Skin epidermis (tissue), 12 donors: ENCODE results near the gene TCFL5.

Source experiments
- H3K27ac ChIP-seq, 21 experiments: fragments of 200-600 bp; sonication (generic) in 11 of 21; one replicate each; pipeline ENCODE4 v1.5.0; 2020; ENCODE audit warnings: mild to moderate bottlenecking in 3 of 21, inconsistent platforms in 2 of 21, moderate library complexity in 2 of 21
- H3K4me3 ChIP-seq, 7 experiments: fragments of 200-600 bp; sonication (generic) in 2 of 7; one replicate each; pipeline ENCODE4 v1.5.0; 2020; ENCODE audit warnings: inconsistent platforms in 2 of 7, mild to moderate bottlenecking in 2 of 7, moderate library complexity in 1 of 7

The TCFL5 gene

GRCh38 chr20:62898093-62898964, 36.7 kb upstream of the TCFL5 start:
- H3K27ac ChIP-seq = no peak overlapping the region

DNA sequence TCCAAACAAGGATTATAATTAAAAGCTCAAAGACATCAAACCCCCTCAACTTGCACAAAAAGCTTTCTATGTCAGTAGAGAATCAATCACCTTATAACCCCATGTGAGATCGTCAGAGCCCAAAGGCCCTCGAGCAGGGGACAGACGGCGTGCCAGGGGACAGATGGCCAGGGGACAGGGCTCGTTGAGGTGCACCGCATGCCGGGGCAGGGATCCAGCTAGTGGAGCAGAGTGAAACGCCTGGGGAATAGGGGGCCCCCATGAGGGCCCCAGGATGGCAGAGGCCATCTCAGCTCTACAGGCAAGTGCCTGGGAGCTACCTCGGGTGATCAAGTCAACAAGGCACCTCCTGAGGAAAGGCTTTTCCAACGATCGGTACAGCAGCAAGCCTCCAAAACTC, 36.0 kb upstream of the TCFL5 start:
- no peak overlapping the region for H3K27ac ChIP-seq
- no peak overlapping the region for H3K4me3 ChIP-seq

More at GRCh38 chr20:62898093-62898964, 36.7 kb upstream of the TCFL5 start:
- H3K4me3 ChIP-seq = no peak overlapping the region

GRCh38 chr20:62896526-62896925, 34.9 kb upstream of the TCFL5 start:
- no peak overlapping the region for H3K27ac ChIP-seq

GRCh38 chr20:62895539-62895938, 33.9 kb upstream of the TCFL5 start:
- Histone ChIP-seq H3K27ac (no peak overlapping the region), H3K4me3 (no peak overlapping the region)

More at GRCh38 chr20:62896526-62896925, 34.9 kb upstream of the TCFL5 start:
- H3K4me3 ChIP-seq = no peak overlapping the region

GRCh38 chr20:62894261-62894660, 32.6 kb upstream of the TCFL5 start:
- H3K4me3 ChIP-seq = no peak overlapping the region
- H3K27ac ChIP-seq = no peak overlapping the region

GRCh38 chr20:62893700-62894099, 32.1 kb upstream of the TCFL5 start:
- Histone ChIP-seq H3K27ac (no peak overlapping the region), H3K4me3 (no peak overlapping the region)

GRCh38 chr20:62892348-62893304, 31.0 kb upstream of the TCFL5 start:
- H3K4me3 ChIP-seq = no peak overlapping the region
- no peak overlapping the region for H3K27ac ChIP-seq

DNA sequence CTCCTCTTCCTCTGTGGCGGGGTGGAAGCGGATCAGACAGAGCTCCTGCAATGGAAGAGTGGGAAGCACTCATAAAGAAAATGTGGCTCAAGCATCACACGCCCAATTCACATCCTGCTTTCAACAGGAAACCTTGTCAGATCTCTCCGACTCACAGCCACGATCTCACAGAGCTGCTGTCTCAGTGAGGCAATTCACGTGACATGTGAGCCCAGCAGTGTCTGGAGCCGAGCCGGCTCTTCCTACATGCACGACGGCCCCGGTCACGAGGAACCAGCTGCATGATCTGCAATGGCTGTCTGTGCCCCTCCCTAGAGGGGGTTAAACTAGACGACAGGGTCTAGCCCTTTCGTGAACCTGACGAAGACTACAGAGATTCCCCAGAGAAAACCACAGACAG, 29.5 kb upstream of the TCFL5 start:
- Histone ChIP-seq H3K27ac (no peak overlapping the region), H3K4me3 (no peak overlapping the region)

DNA sequence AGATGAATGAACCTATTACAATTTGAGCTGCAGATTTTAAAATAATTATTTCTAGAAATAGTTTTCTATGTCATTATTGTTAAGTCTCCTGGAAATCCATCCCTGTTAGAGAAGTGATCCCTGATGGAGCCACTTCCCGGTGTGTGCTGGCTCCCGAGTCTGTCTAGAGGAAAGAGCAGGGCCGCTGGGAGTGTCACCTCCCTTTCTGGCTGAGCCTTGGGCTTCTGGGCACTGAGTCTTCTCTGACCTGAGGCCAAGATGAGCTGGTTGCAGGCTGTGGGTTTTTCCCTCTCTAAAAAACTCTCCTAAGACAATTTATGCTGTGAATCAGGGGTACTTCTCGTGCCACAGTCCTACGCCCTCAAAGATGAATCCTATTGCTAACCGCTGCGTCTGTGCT, 28.8 kb upstream of the TCFL5 start:
- Histone ChIP-seq H3K4me3 (no peak overlapping the region), H3K27ac (no peak overlapping the region)

DNA sequence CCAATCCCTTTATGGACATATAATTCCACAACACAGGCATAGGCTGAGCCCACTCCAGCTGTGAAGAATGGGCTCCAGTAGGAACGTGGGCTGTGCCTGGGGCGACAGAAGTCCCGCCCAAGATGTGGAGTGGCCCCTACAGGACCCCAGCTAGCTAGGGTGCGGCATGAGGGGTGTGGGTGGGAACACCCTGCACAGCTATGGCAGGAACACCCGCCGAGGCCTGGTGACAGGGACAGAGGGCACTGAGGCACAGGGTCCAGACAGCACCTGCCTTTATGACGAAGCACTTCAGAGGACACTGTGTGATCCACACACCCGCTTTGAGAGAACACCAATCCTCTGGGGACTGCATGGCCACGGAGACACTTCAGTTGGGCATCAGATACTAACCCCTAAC, 28.2 kb upstream of the TCFL5 start:
- Histone ChIP-seq H3K4me3 (no peak overlapping the region), H3K27ac (no peak overlapping the region)

GRCh38 chr20:62889411-62889810, 27.8 kb upstream of the TCFL5 start:
- H3K4me3 ChIP-seq = no peak overlapping the region
- no peak overlapping the region for H3K27ac ChIP-seq

DNA sequence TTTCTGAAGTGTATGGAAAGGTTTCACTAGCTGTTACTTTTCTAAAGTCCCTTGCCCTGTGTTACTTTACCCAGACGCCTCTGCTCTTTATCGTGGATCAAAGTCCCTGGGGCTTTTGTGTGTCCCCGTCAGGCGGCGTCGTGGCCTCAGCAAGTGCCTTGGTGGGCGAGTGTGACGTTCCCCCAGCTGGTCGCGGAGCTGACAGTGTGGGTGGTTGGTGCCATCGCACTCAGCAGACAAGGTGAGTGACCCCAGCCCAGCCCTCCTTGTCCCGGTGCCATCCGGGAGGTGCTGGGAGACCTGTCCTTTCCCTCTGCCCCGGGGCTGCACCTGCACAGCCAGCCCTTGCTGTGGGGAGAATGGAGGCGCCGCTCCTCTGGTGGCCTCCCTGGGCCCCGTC, 27.3 kb upstream of the TCFL5 start:
- H3K4me3 ChIP-seq = no peak overlapping the region
- H3K27ac ChIP-seq = no peak overlapping the region

DNA sequence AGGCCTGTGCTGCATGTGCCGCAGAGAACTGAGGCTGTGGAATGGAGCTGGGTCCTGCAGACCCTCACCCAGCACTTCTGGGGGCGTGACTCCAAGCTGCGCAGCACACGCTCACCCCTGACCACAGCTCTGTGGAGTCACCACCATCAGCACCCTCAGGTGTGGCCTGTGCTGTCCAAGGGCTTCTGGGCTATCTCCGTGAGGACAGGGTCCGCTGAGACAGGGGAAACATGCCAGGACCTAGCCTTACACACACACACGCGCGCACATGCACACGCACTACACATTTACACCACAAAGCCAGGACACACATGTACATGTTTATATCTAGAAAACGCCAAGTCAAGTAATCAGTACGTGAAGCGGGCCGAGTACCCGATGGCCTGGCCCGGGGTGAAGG, 26.8 kb upstream of the TCFL5 start:
- no peak overlapping the region for H3K27ac ChIP-seq
- H3K4me3 ChIP-seq = no peak overlapping the region

DNA sequence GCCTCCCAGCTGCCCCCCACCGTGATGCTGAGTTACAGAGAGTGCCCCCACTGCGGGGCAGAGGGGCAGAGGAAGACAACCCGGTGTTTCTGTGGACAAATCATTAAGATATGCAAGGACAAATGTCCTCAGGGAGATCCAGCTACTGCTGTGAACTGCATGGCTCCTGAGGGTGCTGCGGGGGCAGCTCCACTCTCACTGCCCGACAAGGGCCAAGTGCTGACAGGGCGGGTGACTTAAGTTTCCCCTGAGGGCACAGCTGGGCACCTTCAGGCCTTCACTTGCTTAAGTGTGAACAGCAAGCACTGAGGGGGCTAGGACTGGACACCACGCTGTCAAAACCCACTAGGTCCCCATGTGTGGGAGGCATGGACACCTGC, 26.2 kb upstream of the TCFL5 start:
- Histone ChIP-seq H3K4me3 (no peak overlapping the region), H3K27ac (no peak overlapping the region)

DNA sequence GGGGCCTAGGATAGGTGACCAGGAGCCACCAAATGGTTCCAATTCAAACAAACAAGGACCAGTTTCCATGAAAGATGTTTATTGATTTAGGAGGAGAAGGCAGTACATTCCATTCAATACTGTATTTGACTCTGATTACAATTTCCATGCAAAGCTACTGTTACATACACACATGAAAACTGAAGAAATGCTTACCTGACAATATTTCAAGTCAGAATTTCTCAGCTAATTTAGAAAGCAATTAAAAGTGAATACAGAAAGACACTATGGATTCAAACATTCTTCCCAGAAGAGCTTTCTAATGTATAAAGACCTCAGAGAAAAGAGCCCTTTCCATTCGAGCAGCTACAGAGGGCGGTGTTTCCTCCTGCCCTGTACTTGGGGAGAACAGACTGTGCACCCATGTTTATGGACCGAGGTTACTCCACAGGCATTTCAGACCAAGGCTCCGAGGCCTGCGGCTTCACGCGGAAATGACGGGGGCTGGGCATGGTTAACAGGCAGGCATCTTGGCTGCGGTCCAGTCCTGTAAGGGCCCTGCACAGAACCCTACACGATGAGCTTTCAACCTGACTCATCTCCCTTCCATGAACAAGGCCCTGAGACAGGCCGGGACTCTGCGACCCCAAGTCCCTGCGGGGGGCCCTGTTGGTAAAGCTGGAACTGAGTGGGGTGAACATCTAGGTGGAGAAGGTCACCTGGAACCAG, 25.7 kb upstream of the TCFL5 start:
- H3K4me3 ChIP-seq = no peak overlapping the region
- no peak overlapping the region for H3K27ac ChIP-seq

GRCh38 chr20:62886709-62887058, 25.1 kb upstream of the TCFL5 start:
- H3K27ac ChIP-seq = no peak overlapping the region

GRCh38 chr20:62885896-62886708, 24.5 kb upstream of the TCFL5 start:
- Histone ChIP-seq H3K27ac (no peak overlapping the region), H3K4me3 (no peak overlapping the region)

More at GRCh38 chr20:62886709-62887058, 25.1 kb upstream of the TCFL5 start:
- no peak overlapping the region for H3K4me3 ChIP-seq

GRCh38 chr20:62885046-62885895, 23.6 kb upstream of the TCFL5 start:
- Histone ChIP-seq H3K4me3 (no peak overlapping the region), H3K27ac (no peak overlapping the region)
